GM21526 (cell line): Measurements from ENCODE around the gene TP53INP2.
"Not testable (repeated sequence)": the region's sequence is repeated elsewhere in the genome, so short reads cannot be mapped to it uniquely, and the experiment has no call there.

Experiments used
- ATAC-seq: cut with Tn5 transposase; IDR thresholded peaks from one replicate; pipeline ENCODE4 v1.9.1; 2021; ENCODE audit warnings: moderate library complexity; ENCODE audit not compliant: unreplicated experiment, low FRiP score

Gene TP53INP2

DNA sequence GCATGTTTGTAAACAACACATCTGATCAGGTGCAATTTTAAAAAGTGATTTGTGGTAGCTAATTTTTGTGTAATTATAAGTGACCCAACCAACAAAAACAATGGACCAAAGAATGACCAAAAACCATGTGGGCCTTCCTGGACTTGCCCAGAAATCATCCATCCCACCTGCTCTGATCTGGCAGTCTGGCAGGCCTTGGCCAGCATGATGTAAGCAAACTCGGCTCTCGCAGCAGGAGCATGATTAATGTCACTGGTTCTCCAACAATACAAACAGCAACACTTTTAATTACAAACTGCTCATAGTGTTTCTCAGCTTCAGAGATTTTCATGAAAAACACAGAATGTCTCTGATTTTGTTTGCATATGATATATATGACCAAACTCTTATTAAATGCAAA is 16.1 kb downstream of the TP53INP2 start:
- no peak for ATAC-seq

DNA sequence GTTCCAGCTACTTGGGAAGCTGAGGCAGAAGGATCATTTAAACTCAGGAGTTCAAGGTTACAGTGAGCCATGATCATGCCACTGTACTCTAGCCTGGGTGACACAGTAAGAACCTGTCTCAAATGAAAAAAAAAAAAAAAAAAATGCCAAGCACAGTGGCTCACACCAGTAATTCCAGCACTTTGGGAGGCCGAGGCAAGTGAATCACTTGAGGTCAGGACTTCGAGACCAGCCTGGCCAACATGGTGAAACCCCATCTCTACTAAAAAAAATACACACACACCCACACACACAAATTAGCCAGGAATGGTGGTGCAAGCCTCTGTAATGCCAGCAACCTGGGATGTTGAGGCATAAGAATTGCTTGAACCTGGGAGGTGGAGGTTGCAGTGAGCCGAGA is 18.4 kb downstream of the TP53INP2 start:
- ATAC-seq, result not testable (repeated sequence)

DNA sequence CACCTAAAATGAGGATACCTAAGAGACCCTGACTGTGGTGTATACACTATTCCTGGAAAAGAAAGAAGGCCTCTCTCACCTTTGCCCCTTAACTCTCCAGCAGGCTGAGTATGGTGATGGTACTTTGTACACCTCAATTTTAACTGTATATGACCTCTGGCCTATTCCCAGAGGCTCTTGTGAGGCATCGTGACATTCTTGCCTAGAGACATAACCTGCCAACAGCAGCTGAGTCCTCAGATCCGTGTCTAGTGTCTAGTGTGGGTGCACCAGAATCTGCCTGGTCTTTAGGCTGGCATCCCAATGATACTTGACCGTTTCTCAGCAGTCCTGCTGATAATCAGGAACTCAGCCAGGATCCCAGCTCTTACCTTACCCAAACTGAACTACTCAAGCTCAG is 20.0 kb downstream of the TP53INP2 start:
- no peak for ATAC-seq

DNA sequence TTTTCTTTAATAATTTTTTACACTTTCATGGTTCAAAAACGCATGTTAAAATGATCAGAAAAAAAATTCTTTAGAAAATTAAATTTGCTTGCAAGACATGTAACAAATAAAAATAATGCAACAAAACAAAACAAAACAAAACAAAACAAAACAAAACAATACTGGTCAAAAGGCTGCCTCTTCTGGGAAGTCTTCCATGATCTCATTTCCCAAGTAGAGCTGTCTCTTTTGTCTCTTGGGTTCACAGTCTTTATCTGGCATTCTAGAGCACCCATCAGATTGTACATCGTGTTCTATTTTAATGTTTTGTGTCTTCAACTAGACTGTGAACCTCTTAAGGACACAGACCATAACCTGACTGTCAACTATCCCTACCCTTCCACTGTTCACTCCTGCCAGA is 25.3 kb downstream of the TP53INP2 start:
- no peak for ATAC-seq

DNA sequence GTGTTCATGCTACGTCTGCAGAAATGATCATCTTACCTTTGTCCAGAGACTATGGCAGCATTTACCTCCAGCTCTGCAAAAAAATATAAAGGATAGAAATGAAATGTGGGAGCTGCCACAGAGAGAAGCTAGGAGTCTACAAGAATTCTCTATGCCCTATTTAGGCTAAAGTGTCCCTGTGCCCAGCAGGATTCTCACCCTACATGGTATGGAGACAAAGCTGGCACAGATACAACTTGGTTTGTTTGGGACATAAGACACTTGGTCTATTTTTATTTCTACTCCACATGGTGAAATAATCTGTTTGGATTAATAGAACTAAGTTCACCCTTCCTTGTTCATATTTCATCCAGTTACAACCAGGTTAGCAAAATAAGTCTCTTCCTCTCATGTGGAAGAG is 28.4 kb downstream of the TP53INP2 start:
- no peak for ATAC-seq

DNA sequence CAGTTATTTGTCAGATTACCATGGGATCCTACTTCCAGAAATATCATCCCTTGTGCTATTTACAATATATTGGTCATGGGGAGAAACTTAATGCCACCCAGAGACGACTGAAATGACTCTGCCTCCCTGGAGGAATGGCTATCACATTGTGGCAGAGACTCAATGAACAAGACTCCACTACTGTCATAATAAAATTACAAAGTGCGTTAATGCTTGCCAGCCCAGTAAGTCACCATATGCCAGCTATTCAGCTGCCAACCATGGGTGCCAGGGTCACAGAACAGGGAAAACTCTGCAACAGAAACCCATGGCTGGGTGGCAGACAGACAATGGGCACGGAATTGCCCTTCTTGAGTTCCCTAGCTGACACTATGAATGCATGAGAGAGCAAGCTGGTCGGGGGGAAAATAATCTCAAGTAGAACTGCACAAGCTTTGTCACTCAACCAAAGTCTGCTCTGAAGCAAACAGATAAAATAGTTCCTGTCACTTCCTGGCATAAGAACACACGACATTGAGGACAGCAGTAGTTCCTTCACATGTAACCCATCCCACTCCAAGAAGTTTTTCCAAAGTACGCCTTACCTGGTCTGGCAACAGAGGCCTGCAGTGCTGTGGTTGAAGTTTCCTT is 32.1 kb downstream of the TP53INP2 start:
- ATAC-seq, result no peak

DNA sequence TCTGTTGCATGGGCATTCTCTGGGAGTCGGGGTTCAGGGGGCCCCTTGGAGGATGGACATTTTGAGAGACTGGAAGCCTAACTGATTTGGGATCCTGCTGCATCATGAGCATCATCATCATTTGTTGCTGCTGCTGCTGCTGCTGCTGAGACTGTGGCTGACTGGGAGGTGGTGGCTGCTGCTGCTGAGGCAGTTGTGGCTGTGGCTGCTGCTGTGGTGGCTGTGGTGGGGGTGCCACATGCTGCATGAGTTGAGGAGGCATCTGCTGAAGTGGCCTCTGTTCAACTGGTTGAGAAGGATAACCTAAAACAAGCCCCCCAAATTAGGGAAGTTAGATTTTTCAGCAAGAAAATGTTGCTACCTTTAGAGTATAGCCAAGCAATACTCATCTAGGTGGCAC is 38.9 kb downstream of the TP53INP2 start:
- no peak for ATAC-seq

DNA sequence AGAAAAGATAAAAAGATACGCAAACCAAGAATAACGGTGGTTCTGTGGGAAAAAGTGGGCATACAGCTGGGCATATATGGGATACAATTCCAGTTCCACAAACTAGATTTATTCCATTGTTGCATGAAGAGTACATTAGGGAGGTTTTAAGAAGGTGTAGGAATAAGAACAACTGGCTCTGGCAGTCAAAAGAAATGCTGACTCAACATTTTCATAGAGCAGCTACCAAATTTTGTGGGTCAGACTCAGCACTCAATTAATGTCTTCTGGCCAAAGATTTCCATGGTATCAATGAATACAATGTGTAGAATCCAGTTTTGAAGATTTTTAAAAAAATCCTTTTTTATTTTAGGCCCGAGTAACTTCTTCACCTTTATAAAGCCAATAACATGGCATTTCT is 40.2 kb downstream of the TP53INP2 start:
- no peak for ATAC-seq

DNA sequence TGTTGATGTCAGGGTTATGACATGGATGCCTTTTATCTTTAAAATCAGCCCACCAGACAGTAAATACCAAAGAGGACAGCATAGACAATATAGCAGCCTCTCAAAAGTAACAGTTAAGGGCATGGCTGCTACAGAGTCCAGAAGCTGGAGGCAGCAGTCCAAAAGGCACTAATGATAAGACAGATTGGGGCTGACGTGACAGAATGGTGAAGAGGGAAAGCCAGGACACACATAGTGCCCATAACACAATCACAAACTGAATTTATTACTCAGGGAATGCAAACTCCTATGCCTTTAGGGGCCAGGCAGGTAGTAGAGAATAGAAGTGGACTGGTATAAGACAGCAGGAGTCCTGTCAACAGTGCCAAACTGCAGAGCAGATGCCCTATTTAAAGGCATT is 40.7 kb downstream of the TP53INP2 start:
- ATAC-seq, result no peak

DNA sequence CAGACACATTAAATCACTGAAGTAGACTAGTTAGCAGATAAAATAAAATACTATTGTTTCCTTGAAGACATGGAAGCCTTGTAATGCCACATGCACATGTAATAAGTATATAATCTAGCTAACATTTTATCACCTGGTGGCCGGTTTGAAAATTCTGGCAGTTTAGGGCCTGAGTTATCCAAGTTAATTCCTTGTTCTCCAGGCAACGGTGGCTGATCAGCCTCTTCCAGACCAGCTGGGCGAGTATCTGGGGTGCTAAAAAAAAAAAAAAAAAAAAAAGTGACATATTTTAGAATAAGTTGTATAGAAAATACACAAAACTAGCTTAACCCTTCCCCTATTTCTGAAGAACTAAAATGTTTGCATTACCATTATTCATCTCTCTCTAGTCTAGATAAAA is 42.5 kb downstream of the TP53INP2 start:
- ATAC-seq, result no peak

DNA sequence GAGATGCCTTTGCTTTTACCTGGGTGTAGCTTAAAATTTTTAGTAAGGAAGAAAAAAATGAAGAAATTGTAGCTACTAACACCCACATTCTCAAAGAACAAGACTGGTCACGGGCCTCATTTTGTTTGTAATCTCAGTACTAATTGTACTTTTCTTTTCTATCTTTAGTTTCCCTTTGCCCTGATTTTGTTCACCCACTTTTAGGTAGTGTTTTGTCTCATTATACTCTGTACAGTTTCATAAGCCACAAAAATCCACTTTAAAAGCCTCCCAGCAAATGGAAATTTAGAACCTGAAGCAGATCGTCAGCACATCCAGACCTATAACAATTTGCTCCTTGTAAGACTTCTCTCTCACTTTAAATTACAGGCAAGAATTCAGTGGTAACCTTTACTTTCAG is 43.3 kb downstream of the TP53INP2 start:
- no peak for ATAC-seq

DNA sequence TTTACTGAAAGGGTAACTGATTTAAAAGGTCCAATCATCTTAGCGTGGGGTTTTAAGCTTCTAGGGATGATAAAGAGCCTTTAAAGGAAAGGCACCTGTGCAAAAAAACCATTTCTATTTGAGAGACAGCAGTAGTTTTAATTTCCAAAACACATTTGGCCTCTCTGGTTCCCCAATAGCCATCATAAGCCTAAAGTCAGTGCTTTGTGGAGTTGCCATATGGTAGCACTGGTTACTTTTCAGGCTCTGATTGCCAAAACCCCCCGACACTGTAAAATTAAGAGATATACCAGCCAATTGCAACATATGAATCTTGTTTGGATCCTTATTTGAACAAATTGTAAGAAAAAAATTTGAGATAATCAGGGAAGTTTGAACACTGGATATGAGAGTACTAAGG is 44.6 kb downstream of the TP53INP2 start:
- no peak for ATAC-seq

DNA sequence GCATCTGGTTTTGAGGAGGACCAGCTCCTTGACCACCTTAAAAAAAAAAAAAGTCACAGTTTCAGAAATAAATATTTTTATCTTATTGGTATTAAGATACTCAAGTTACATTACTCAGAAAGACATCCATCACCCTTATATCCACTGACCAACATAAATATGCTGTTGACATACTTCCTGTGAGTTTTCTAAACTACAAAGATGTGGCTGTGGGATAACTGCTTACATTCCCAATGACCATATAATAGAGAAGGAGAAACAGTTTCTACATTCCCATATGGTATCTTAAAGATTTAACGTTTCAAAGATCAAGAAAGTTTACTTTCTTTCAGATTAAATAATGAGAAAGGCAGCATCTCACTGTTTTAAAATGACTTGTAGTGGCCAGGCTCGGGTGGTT is 46.3 kb downstream of the TP53INP2 start:
- ATAC-seq, result no peak

DNA sequence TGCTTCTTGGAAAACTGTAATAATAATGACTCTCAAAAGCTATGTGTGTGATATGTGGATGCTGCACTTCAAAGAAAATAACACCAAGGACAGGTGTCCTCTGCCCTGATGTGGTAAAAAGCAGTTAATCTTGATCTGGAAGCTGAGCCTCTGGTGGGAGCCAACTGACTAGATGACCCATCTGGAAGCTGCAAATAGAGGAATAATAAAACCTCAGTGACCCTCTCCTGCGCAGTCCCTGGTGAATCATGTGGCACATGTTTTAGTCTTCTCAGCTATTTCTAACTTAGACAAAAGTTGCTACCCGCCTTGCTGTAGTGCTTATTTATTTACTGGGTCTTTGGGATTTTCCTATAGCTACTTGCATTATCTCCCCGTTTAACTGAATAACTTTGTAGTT is 47.3 kb downstream of the TP53INP2 start:
- no peak for ATAC-seq

DNA sequence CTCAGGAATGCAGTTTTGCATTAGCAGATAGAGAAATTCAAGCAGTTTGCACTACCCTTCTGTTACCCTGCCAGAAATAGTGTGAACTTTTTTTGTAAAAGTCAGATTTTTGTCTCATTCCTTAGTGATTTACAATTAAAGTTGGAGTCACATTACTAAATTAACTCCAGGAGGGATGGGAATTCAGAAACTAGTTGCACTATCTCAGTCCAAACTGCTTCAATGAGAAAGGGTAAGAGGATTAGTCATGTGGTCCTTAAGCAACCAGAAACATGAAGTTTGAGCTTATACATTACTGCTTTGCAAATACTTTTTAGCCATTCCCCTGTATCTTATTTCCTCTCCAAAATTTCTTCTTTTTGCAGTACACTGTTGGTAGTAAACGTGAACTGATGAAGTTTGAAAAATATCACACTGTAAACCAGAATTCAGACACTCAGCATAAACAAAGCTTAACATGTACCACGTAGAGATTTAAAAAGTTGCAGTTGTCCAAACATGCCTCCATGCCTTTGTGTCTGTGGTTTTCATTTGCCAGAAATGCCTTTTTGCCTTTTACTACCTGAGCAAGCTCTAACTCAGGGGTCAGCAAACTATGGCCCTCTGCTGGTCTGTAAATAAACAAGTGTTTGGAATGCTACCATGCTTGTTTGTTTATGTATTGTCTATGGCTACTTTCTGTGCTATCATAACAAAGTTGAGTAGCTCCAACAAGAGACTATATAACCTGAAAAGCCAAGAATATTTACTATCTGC is 49.7 kb downstream of the TP53INP2 start:
- no peak for ATAC-seq

DNA sequence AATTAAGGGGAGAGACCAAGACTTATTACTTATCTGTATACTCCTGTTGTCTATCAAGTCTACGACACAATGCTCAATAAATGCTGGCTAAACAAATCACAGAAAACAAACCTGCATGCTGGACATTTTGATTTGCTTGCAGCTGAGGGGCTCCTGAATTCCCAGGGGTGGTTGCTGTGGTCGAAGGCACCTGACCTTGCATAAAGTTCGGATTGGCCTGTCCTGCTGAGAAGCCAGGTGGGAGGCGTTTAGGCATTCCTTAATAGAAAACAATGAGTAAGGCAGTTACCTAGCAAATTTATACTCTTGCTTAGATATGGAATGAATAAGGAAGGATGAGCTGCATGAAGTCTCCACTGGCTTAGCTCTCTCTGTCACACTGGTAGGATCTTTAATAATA is 50.5 kb downstream of the TP53INP2 start:
- no peak for ATAC-seq

DNA sequence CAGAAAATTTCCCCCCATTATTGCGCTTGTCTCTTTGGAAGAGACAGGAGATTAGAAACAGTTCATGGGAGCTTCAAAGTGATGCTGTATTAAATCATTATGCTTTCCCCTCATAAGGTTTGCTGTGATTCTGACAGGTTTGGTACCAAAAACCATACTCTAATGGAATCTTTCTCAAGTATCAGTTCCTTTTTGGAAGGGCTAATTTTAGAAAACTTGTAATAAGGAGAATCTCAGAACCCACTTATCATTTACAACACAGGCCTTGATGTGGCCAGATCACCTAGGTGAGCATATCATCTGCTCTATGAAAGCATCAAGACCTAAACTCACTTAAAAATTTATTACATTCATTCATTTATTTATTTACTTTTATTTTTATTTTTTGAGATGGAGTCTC is 51.2 kb downstream of the TP53INP2 start:
- ATAC-seq, result no peak

DNA sequence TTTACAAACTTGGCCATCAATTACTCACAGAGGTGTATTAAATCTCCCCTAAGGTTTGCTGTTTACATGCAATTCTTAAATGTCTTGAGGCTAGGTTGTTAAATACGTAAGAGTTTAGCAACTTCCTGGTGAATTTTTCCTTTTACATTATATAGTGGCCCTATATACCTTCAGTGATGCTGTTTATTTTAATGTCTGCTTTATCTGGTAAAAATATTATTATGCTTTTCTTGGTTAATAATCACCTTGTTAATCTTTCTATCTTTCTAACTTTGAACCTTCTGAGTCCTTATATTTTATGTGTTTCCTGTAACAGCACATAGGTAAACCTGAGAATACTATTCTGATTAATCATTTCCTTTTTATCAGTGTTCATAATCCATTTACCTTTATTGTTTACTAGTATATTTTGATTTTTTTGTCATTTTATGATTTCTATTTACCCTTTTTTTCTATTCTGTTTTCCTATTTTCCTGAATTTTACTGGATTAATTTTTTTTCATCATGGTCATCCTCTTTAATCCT is 57.9 kb downstream of the TP53INP2 start:
- no peak for ATAC-seq
